ENCODE results near the gene FIGNL2.

Gene FIGNL2

GRCh38 chr12:51822261-51822616, 26.3 kb downstream of the FIGNL2 start:
- H3K27ac ChIP-seq, result no peak overlapping the region
- TF ChIP-seq CTCF (IDR thresholded peaks at IDR 0.05; ENCODE audit: low read depth, low read length, missing control alignments), result no peak
- H3K27me3 ChIP-seq (replicated peaks), result peaks cover 5% of the 10 kb centered on the region

GRCh38 chr12:51821440-51822260, 26.9 kb downstream of the FIGNL2 start:
- Histone ChIP-seq H3K36me3 (replicated peaks) (no peaks in the 10 kb centered on the region), H3K27ac (no peak overlapping the region), H3K27me3 (replicated peaks) (peaks cover 5% of the 10 kb centered on the region), H3K4me3 (ENCODE audit: low read depth, low read length) (peak overlapping the region; percentile 49)
- TF ChIP-seq CTCF (IDR thresholded peaks at IDR 0.05; ENCODE audit: low read depth, low read length, missing control alignments), result no peak
- in situ Hi-C loops (cut with HindIII; ENCODE audit: low pct_ligation_motif_present, low sequenced_read_pairs), result no loop called here
- no peak for DNase-seq

More at GRCh38 chr12:51822261-51822616, 26.3 kb downstream of the FIGNL2 start:
- Histone ChIP-seq H3K4me3 (ENCODE audit: low read depth, low read length) (no peak overlapping the region), H3K36me3 (replicated peaks) (no peaks in the 10 kb centered on the region)
- no peak for DNase-seq
- in situ Hi-C loops (cut with HindIII; ENCODE audit: low pct_ligation_motif_present, low sequenced_read_pairs), result no loop called here

GRCh38 chr12:51820526-51821439, 27.7 kb downstream of the FIGNL2 start:
- no peak for DNase-seq
- Histone ChIP-seq H3K36me3 (replicated peaks) (no peaks in the 10 kb centered on the region), H3K27ac (no peak overlapping the region), H3K4me3 (ENCODE audit: low read depth, low read length) (peak overlapping the region; percentile 49), H3K27me3 (replicated peaks) (peaks cover 5% of the 10 kb centered on the region)
- in situ Hi-C loops (cut with HindIII; ENCODE audit: low pct_ligation_motif_present, low sequenced_read_pairs), result no loop called here
- no peak for TF ChIP-seq CTCF (IDR thresholded peaks at IDR 0.05; ENCODE audit: low read depth, low read length, missing control alignments)

GRCh38 chr12:51819736-51820525, 28.6 kb downstream of the FIGNL2 start:
- Histone ChIP-seq H3K27me3 (replicated peaks) (peaks cover 5% of the 10 kb centered on the region), H3K36me3 (replicated peaks) (no peaks in the 10 kb centered on the region), H3K4me3 (ENCODE audit: low read depth, low read length) (peak overlapping the region; percentile 36), H3K27ac (no peak overlapping the region)
- TF ChIP-seq CTCF (IDR thresholded peaks at IDR 0.05; ENCODE audit: low read depth, low read length, missing control alignments), result no peak
- in situ Hi-C loops (cut with HindIII; ENCODE audit: low pct_ligation_motif_present, low sequenced_read_pairs), result no loop called here
- DNase-seq, result no peak

GRCh38 chr12:51818566-51819300, 29.8 kb downstream of the FIGNL2 start:
- Histone ChIP-seq H3K36me3 (replicated peaks) (no peaks in the 10 kb centered on the region), H3K4me3 (ENCODE audit: low read depth, low read length) (no peak overlapping the region), H3K27ac (no peak overlapping the region), H3K27me3 (replicated peaks) (no peaks in the 10 kb centered on the region)
- no peak for TF ChIP-seq CTCF (IDR thresholded peaks at IDR 0.05; ENCODE audit: low read depth, low read length, missing control alignments)
- in situ Hi-C loops (cut with HindIII; ENCODE audit: low pct_ligation_motif_present, low sequenced_read_pairs), result no loop called here
- DNase-seq, result peak; percentile 49

Data from brain microvascular endothelial cell (primary cell).